Activated CD8-positive, alpha-beta T cell treated with anti-CD3 and anti-CD28 coated beads, Interleukin-2, amount 10 ng/mL, durations not matched to agents 7 days and 5 days (primary cell): ENCODE results near the gene HOXA6. TPM values are rescaled to one million over a fixed set of nuclear protein-coding genes. Genes with fewer than 3 reads are reported as not detected.
A peak's percentile ranks its signal among the peaks of the same experiment; 100 is the strongest.

Source experiments
- ATAC-seq: fragments of 150-1000 bp; cut with Tn5 transposase; one replicate; pipeline ENCODE4 v1.10.0; 2021; ENCODE audit warnings: moderate library complexity
- CTCF ChIA-PET: fragments of 350-600 bp; sonication (Branson Sonifier 250); formaldehyde crosslinking; loops from one replicate; lab custom pipeline; 2021; ENCODE audit warnings: antibody characterized with exemption; lab: Charles Lee
- POLR2A ChIA-PET: fragments of 350-600 bp; sonication (Branson Sonifier 250); formaldehyde crosslinking; loops from one replicate; lab custom pipeline; 2021; ENCODE audit warnings: antibody characterized with exemption; lab: Charles Lee
- DNase-seq: peaks from one replicate; pipeline ENCODE4 v3.0.0-alpha.2; 2020
- H3K27ac Mint-ChIP-seq: one replicate; pipeline ENCODE4 v1.8.0; 2021; ENCODE audit warnings: mild to moderate bottlenecking, mixed read lengths
- H3K27me3 Mint-ChIP-seq: one replicate; pipeline ENCODE4 v1.8.0; 2021; ENCODE audit warnings: low read depth, mixed read lengths
- H3K36me3 Mint-ChIP-seq: one replicate; pipeline ENCODE4 v1.8.0; 2021; ENCODE audit warnings: low read depth, mixed read lengths
- H3K4me1 Mint-ChIP-seq: one replicate; pipeline ENCODE4 v1.8.0; 2021; ENCODE audit warnings: low read depth, mixed read lengths
- H3K4me3 Mint-ChIP-seq: one replicate; pipeline ENCODE4 v1.8.0; 2021; ENCODE audit warnings: mild to moderate bottlenecking, mixed read lengths
- H3K9me3 Mint-ChIP-seq: one replicate; pipeline ENCODE4 v1.8.0; 2022; ENCODE audit warnings: mixed read lengths; ENCODE audit not compliant: insufficient read depth
- total RNA-seq, 2 experiments: library from RNA; stranded (reverse); gene quantifications; one replicate each; pipeline ENCODE4 v1.2.3, GENCODE V29; 2021

HOXA6 gene
- total RNA-seq, 2 experiments from 2014 or later: not detected

DNA sequence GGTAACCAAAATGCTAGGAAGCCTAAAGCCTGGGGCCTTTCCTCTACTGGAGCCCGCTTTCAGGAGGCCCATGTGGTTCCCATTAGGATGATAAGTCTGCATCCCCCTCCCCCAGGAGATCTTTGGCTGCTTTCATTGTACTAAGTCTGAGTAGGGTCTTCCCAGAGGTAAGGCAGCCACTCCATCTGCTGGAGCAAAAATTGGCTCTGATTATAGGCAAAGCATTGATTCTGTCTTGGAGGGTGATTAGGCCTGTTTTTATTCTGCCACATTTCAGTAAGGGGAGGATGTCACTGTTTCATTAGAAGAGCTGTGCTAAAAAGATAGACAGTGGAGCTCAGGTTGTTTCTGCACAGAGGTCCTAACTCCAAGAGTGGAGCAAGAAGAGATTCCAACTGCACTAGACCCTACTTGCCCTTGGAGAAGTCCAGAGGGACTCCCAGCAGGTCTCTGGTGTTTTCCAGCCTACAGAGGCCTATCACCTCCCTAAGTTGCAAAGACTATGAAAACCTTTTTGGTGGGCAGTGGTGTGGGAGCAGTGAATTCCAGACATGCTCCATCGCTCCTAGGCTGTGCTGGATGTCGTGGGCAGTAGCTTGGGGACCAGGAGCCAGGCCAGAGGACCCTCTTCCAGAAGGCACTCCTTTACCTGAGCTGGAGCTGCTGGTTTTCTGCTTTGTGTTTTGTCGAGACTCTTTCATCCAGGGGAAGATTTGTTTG, 37.9 kb downstream of the HOXA6 start:
- Mint-ChIP-seq H3K27ac (no peak overlapping the region), H3K36me3 (no peaks in the 10 kb centered on the region), H3K27me3 (peaks cover 7% of the 10 kb centered on the region), H3K4me1 (no peaks in the 10 kb centered on the region), H3K9me3 (no peaks in the 10 kb centered on the region), H3K4me3 (no peak overlapping the region)
- ChIA-PET CTCF (interaction anchor here (0.9 kb wide), 1 partner anchor 10 kb away, joined by 3 read pairs; no protein-coding TSS in a partner anchor), POLR2A (no interaction called here)
- DNase-seq: no peak
- ATAC-seq: no peak

DNA sequence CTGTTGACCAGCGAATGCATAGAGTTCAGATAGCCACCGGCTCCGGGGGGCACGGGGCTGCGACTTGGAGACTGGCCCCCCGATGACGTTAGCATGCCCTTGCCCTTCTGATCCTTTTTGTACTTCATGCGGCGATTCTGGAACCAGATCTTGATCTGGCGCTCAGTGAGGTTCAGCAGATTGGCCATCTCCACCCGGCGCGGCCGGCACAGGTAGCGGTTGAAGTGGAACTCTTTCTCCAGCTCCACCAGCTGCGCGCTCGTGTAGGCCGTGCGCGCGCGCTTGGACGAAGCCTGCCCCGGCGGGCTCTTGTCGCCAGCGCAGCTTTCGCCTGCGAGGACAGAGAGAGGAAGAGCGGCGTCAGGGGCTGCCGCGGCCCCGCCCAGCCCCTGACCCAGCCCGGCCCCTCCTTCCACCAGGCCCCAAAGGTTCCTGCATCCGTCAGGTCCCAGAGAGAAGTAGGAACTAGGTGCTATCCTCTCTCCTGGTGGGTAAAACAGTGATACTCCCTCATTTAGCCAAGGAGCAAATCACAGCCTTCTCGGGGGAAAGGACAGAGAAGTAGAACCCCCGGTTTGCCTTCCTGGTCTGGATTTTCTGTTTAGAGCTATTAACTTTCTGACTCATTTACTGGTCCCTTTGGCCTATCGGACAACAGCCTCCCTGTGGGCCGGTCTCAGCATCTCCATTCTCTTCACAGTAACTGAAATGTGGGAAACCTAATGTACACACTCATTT, 39.0 kb downstream of the HOXA6 start:
- ATAC-seq: no peak
- H3K36me3 Mint-ChIP-seq: no peaks in the 10 kb centered on the region
- H3K27ac Mint-ChIP-seq: no peak overlapping the region
- POLR2A ChIA-PET: no interaction called here
- H3K27me3 Mint-ChIP-seq: peaks cover 15% of the 10 kb centered on the region
- no peaks in the 10 kb centered on the region for H3K4me1 Mint-ChIP-seq
- DNase-seq: no peak
- no peaks in the 10 kb centered on the region for H3K9me3 Mint-ChIP-seq
- H3K4me3 Mint-ChIP-seq: no peak overlapping the region
- CTCF ChIA-PET: no interaction called here

- Mint-ChIP-seq H3K4me1 (peaks cover 3% of the 10 kb centered on the region), H3K27me3 (peaks cover 24% of the 10 kb centered on the region), H3K9me3 (no peaks in the 10 kb centered on the region), H3K36me3 (peaks cover 2% of the 10 kb centered on the region), H3K4me3 (no peak overlapping the region), H3K27ac (no peak overlapping the region)
- ChIA-PET CTCF (no interaction called here), POLR2A (no interaction called here)
- DNase-seq: no peak
- ATAC-seq: no peak
Observed at GRCh38 chr7:27107391-27108381, 39.9 kb downstream of the HOXA6 start.

DNA sequence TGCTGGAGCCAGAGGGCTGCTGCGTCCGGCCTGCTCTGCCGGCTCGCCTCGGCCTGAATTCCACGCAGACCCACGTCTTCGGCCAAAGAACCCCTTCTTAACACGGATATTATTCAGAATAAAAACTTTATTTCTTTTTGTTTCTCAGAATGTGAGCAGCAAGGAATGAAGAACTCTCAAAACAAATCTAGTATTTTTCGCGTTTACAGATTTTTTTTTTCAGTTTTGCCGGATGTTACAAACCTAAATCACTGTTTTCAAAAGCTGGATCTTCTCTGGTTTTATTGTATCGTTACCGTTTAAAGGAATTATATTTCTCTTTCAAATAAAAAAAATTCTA, 40.7 kb downstream of the HOXA6 start:
- no peak for ATAC-seq
- Mint-ChIP-seq H3K4me1 (peaks cover 8% of the 10 kb centered on the region), H3K9me3 (no peaks in the 10 kb centered on the region), H3K27ac (no peak overlapping the region), H3K4me3 (no peak overlapping the region), H3K36me3 (peaks cover 2% of the 10 kb centered on the region), H3K27me3 (peaks cover 30% of the 10 kb centered on the region)
- ChIA-PET CTCF (no interaction called here), POLR2A (interaction anchor here (1.1 kb wide), 1 partner anchor 10 kb away, joined by 4 read pairs; no protein-coding TSS in a partner anchor)
- DNase-seq: no peak

GRCh38 chr7:27106181-27106900, 41.2 kb downstream of the HOXA6 start:
- H3K4me3 Mint-ChIP-seq: no peak overlapping the region
- no peak for ATAC-seq
- POLR2A ChIA-PET: interaction anchor here (1.1 kb wide), 1 partner anchor 10 kb away, joined by 4 read pairs; no protein-coding TSS in a partner anchor

GRCh38 chr7:27105301-27106031, 42.1 kb downstream of the HOXA6 start:
- Mint-ChIP-seq H3K9me3 (no peaks in the 10 kb centered on the region), H3K4me1 (peaks cover 8% of the 10 kb centered on the region), H3K36me3 (peaks cover 5% of the 10 kb centered on the region), H3K27me3 (peaks cover 44% of the 10 kb centered on the region), H3K4me3 (no peak overlapping the region), H3K27ac (no peak overlapping the region)
- POLR2A ChIA-PET: interaction anchor here (1.1 kb wide), 1 partner anchor 9 kb away, joined by 4 read pairs; no protein-coding TSS in a partner anchor
- DNase-seq (no peak), ATAC-seq (no peak)
- CTCF ChIA-PET: interaction anchor here (1.3 to 1.8 kb wide), 2 partner anchors 8 to 14 kb away, joined by 3 to 6 read pairs; no protein-coding TSS in a partner anchor

More at GRCh38 chr7:27106181-27106900, 41.2 kb downstream of the HOXA6 start:
- peaks cover 35% of the 10 kb centered on the region for H3K27me3 Mint-ChIP-seq
- DNase-seq: no peak
- CTCF ChIA-PET: interaction anchor here (1.3 to 1.8 kb wide), 2 partner anchors 9 to 15 kb away, joined by 3 to 6 read pairs; no protein-coding TSS in a partner anchor
- H3K9me3 Mint-ChIP-seq: no peaks in the 10 kb centered on the region
- H3K36me3 Mint-ChIP-seq: peaks cover 5% of the 10 kb centered on the region
- H3K27ac Mint-ChIP-seq: no peak overlapping the region
- H3K4me1 Mint-ChIP-seq: peaks cover 8% of the 10 kb centered on the region

DNA sequence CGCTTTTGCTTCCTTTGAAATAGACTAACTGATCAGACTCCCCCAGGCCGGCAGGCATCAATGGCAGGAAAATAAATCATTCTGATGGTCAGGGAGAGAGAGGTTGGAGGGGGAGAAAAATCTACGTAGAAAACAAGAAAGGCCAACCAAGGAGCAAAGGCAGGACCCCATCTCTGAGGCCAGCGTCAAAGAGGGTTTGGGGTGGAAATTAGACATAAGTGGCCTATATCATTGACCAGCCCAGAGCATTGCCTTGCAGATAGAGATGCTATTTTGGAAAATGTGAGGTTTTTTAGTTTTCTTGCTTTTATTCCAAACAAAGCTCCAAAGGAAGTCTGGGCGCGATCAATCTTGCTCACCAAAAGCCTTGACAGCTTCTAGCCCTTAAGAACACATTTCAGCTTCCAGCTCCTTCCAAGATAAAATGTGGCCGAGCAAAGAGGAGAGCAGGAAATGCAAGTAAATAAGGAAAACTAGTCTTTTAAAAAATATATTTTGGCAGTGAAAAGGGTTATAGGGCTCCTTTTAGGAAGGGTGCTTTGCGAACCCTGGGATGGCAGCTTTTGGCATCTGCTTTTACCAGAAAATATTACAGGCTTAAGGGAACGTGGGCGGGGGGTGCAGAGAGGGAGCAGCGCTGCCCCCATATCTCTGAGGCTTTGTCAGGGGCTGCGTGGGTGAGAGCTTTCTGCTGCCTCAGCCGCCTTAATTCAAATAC, 43.1 kb downstream of the HOXA6 start:
- no peak overlapping the region for H3K27ac Mint-ChIP-seq
- ChIA-PET POLR2A (no interaction called here), CTCF (interaction anchor here (1.8 kb wide), 1 partner anchor 7 kb away, joined by 6 read pairs; no protein-coding TSS in a partner anchor)
- H3K4me3 Mint-ChIP-seq: no peak overlapping the region
- ATAC-seq: no peak
- peaks cover 8% of the 10 kb centered on the region for H3K4me1 Mint-ChIP-seq
- no peak for DNase-seq
- peaks cover 5% of the 10 kb centered on the region for H3K36me3 Mint-ChIP-seq
- peaks cover 48% of the 10 kb centered on the region for H3K27me3 Mint-ChIP-seq
- H3K9me3 Mint-ChIP-seq: no peaks in the 10 kb centered on the region

DNA sequence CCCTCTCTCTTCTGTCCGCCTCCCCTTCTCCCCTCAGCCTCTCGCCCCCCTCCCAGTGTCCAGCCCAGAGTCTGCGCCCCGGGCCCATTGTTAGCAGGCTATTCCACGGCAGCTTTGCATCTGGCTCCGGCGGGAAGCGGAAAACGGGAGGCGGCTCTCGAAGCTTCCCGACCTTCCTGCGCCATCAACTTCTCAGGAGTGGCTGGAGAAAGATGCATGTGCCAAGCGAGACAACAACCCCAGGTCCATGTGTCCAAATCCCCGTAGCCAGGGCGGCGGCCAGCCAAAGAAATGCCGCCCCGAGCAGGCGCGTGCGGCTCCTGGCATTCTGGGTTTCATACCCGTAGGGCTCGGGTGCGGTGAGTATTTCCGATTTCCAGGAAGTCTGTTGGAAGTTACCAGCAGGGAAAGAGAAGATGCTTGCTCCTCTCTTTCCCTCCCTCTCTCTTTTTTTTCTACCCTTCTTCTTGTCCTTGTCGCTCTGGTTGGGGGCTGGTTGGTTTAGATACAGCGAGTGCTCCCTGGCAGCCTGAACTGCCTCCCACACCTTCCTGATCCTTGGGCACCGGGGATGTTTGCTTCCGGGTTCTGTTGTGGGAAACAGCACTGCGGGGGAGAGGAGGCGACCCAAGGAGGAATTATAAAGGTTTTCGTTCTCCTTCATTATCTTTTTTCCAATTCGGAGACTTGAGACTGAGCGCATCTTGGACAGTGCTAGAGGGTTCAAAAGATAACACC, 43.9 kb downstream of the HOXA6 start:
- no peak for ATAC-seq

GRCh38 chr7:27102581-27103442, 44.8 kb downstream of the HOXA6 start, which contains the start of gene HOXA2:
Gene HOXA2 (minus strand): TSS chr7:27102683. CDS start chr7:27102500, 183 bp downstream.
- ChIA-PET POLR2A (no interaction called here), CTCF (no interaction called here)
- no peak for ATAC-seq
- Mint-ChIP-seq H3K36me3 (peaks cover 6% of the 10 kb centered on the region), H3K27ac (no peak within 1 kb of the TSS), H3K9me3 (no peaks in the 10 kb centered on the region), H3K4me1 (peaks cover 8% of the 10 kb centered on the region), H3K27me3 (peaks cover 63% of the 10 kb centered on the region), H3K4me3 (peak within 1 kb of the TSS; percentile 25)
- no peak for DNase-seq

More for the DNA sequence above, 43.9 kb downstream of the HOXA6 start:
- Mint-ChIP-seq H3K27me3 (peaks cover 57% of the 10 kb centered on the region), H3K36me3 (peaks cover 6% of the 10 kb centered on the region), H3K9me3 (no peaks in the 10 kb centered on the region), H3K27ac (no peak overlapping the region), H3K4me3 (no peak overlapping the region), H3K4me1 (peaks cover 8% of the 10 kb centered on the region)
- ChIA-PET CTCF (no interaction called here), POLR2A (no interaction called here)
- DNase-seq: no peak
